ENCODE data around the gene MAPK12. TPM values are rescaled to one million over a fixed set of nuclear protein-coding genes. Genes with fewer than 3 reads are reported as not detected.
A peak's percentile ranks its signal among the peaks of the same experiment; 100 is the strongest.

The MAPK12 gene
- total and polyA plus RNA-seq, 2 of the 4 experiments (the other 2 are of a cell fraction), result 41.0 to 56.3 TPM

DNA sequence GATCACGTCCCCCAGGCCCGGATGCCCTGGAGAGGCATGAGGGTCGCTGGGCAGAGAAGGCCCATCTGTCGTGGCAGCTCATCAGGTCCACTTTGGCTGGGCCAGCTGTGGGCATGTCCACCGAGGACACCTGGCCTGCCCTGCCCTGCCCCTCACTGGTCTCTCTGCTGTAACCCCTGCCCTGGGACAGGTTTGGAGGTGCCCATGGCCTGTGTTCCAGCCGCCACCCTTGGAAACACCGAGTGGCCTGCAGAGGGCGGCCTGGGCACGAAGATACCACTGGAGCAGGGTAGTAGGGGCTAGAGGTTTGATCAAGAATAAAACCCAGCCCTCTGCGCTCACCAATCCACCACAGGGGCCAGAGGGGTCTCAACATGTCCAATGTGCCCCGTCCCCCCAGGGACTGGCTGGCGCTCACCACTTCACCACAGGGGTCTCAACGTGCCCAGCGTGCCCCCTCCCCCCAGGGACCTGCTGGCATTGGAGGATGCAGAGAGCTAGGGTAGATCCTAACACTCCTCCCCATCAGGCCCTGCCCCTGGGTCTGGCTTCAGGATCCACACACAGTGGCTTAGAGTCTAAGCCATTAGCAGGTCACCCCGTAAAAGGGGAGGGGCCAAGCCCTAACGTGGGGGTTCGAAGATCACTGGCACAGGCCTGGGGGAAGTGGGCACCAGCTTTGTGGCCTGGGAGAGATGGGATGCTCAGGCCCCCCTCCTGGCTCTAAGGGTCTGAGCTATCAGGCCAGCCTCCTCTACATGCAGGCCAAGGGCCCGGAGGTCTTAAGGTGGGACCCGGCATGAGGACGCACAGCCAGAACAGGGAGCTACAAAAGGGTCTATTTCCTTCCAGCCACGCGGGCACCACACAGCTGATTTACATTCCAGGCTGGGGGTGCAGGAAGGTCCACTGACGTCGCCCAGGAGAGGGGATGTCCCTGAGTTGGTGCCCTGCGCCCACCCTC lies 9.1 kb downstream of the MAPK12 start (continued):
- TF ChIP-seq CTCF (conservative IDR thresholded peaks at IDR 0.05; ENCODE audit: low read depth, low read length), result peak; percentile 71
